ENCODE measurements around the gene DDX50. TPM values are rescaled to one million over a fixed set of nuclear protein-coding genes. Genes with fewer than 3 reads are reported as not detected.

Gene DDX50
- total RNA-seq, 1 donor = 47.0 TPM

DNA sequence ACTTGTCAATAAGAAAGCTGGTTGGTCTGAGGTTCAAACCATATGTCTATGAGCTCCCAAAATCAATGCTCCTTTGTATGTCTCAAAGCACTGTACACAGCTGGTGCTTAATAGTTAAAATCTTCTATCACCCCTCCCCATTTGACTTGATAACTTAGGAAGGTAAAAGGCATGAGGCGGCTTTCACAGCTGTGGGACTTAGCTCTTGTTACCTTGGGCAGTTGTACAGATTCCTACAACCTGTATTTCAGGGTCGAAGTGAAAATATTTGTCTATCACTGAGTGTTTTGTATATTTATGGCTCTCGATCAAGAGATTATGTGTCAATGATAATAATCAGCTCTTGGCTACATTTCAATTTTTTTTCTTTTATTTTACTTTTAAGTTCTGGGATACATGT is 86.5 kb downstream of the DDX50 start:
- no peak overlapping the region for H3K4me3 ChIP-seq (ENCODE audit: insufficient read depth, low read length)
- no peaks in the 10 kb centered on the region for H3K9me3 ChIP-seq (ENCODE audit: low read depth, low read length)
- DNase-seq (ENCODE audit: insufficient read length, low spot score, missing footprints) = no peak
- H3K27me3 ChIP-seq (ENCODE audit: insufficient read depth, low read length) = no peaks in the 10 kb centered on the region
- no peak overlapping the region for H2AFZ ChIP-seq (ENCODE audit: low read length)
- no peaks in the 10 kb centered on the region for H4K20me1 ChIP-seq (ENCODE audit: insufficient read depth, low read length)
- H3K79me2 ChIP-seq (ENCODE audit: insufficient read depth, low read length) = peaks cover 48% of the 10 kb centered on the region
- H3K27ac ChIP-seq (ENCODE audit: low read depth, low read length) = peak overlapping the region; percentile 85
- no peak overlapping the region for H3K4me2 ChIP-seq (ENCODE audit: insufficient read depth, low read length)
- peaks cover 28% of the 10 kb centered on the region for H3K4me1 ChIP-seq (ENCODE audit: insufficient read depth, low read length)
- TF ChIP-seq, protein P1, sequence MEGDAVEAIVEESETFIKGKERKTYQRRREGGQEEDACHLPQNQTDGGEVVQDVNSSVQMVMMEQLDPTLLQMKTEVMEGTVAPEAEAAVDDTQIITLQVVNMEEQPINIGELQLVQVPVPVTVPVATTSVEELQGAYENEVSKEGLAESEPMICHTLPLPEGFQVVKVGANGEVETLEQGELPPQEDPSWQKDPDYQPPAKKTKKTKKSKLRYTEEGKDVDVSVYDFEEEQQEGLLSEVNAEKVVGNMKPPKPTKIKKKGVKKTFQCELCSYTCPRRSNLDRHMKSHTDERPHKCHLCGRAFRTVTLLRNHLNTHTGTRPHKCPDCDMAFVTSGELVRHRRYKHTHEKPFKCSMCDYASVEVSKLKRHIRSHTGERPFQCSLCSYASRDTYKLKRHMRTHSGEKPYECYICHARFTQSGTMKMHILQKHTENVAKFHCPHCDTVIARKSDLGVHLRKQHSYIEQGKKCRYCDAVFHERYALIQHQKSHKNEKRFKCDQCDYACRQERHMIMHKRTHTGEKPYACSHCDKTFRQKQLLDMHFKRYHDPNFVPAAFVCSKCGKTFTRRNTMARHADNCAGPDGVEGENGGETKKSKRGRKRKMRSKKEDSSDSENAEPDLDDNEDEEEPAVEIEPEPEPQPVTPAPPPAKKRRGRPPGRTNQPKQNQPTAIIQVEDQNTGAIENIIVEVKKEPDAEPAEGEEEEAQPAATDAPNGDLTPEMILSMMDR (IDR thresholded peaks at IDR 0.05; ENCODE audit: extremely low read depth, low read depth, low read length) = no peak
- H3K36me3 ChIP-seq (ENCODE audit: insufficient read depth, low read length) = peaks cover 34% of the 10 kb centered on the region

DNA sequence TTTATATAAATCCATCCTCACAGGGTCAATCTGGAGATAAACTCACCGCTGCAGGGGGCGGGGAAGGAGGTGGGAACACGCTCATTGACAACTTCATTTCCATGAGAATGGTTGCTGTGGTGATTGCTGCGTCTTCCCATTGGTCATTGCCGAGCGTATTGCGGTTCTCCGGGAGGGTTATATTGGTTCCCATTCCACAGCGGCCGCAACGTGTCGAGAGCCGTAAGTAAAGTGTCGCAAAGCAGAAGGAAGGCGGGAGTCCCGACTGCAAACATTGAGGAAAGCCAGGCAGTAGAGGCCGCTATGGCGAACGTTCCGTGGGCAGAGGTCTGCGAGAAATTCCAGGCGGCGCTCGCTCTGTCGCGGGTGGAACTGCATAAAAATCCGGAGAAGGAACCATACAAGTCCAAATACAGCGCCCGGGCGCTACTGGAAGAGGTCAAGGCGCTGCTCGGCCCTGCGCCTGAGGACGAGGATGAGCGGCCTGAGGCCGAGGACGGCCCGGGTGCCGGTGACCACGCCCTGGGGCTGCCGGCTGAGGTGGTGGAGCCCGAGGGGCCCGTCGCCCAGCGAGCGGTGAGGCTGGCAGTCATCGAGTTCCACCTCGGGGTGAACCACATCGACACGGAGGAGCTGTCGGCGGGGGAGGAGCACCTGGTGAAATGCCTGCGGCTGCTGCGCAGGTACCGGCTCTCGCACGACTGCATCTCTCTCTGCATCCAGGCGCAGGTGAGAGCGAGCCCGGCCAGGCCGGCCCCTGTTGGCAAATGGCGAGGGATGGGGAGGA is 87.6 kb downstream of the DDX50 start, which contains the start of gene KIFBP:
Gene KIFBP, plus strand, starts transcription at position 274 of the 787 bp plus-strand sequence. Its CDS starts 30 bp downstream, at position 304.
- H3K36me3 ChIP-seq (ENCODE audit: insufficient read depth, low read length) = peaks cover 23% of the 10 kb centered on the region
- peak within 1 kb of the TSS; percentile 89 for H2AFZ ChIP-seq (ENCODE audit: low read length)
- H3K27ac ChIP-seq (ENCODE audit: low read depth, low read length) = peak within 1 kb of the TSS; percentile 85
- TF ChIP-seq, protein P1 (IDR thresholded peaks at IDR 0.05; ENCODE audit: extremely low read depth, low read depth, low read length) = peak; percentile 57
- peak within 1 kb of the TSS; percentile 97 for H3K4me2 ChIP-seq (ENCODE audit: insufficient read depth, low read length)
- peaks cover 54% of the 10 kb centered on the region for H3K79me2 ChIP-seq (ENCODE audit: insufficient read depth, low read length)
- peak; percentile 95 for DNase-seq (ENCODE audit: insufficient read length, low spot score, missing footprints)
- no peaks in the 10 kb centered on the region for H3K9me3 ChIP-seq (ENCODE audit: low read depth, low read length)
- peaks cover 39% of the 10 kb centered on the region for H3K4me1 ChIP-seq (ENCODE audit: insufficient read depth, low read length)
- peaks cover 3% of the 10 kb centered on the region for H4K20me1 ChIP-seq (ENCODE audit: insufficient read depth, low read length)
- H3K4me3 ChIP-seq (ENCODE audit: insufficient read depth, low read length) = peak within 1 kb of the TSS; percentile 99
- H3K27me3 ChIP-seq (ENCODE audit: insufficient read depth, low read length) = no peaks in the 10 kb centered on the region

DNA sequence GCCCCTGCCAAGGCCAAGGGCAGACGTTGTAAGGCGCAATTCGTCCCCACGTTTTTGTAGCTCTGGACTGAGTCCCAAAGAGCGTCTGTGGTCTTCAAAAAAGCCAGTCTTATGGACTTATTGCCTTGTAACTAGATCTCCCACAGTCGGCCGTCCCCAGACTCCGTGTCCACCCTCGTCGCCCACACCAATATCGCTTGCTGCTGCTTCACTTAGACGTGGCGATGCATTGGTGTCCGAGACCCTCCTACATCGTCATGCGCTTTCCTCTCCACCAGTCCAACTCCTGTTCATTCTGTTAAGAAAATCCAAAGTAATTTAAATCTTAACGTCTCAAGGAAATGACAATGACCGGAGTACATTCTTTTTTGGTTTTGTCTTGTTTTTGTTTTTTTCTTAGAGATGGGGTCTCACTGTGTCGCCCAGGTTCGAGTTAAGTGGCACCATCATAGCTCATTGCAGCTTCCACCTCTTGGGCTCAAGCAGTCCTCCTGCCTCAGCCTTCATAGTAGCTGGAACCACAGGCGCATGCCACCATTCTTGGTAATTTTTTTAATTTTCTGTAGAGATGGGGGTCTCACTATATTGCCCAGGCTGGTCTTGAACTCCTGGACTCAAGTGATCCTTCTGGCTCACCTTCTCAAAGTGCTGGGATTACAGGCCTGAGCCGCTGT is 88.3 kb downstream of the DDX50 start:
- Histone ChIP-seq H3K27me3 (ENCODE audit: insufficient read depth, low read length) (no peaks in the 10 kb centered on the region), H3K79me2 (ENCODE audit: insufficient read depth, low read length) (peaks cover 58% of the 10 kb centered on the region), H3K9me3 (ENCODE audit: low read depth, low read length) (no peaks in the 10 kb centered on the region), H3K4me3 (ENCODE audit: insufficient read depth, low read length) (peak overlapping the region; percentile 99), H3K27ac (ENCODE audit: low read depth, low read length) (peak overlapping the region; percentile 85), H4K20me1 (ENCODE audit: insufficient read depth, low read length) (peaks cover 5% of the 10 kb centered on the region), H3K36me3 (ENCODE audit: insufficient read depth, low read length) (peaks cover 16% of the 10 kb centered on the region), H3K4me2 (ENCODE audit: insufficient read depth, low read length) (peak overlapping the region; percentile 97), H3K4me1 (ENCODE audit: insufficient read depth, low read length) (peaks cover 40% of the 10 kb centered on the region), H2AFZ (ENCODE audit: low read length) (peak overlapping the region; percentile 89)
- TF ChIP-seq, protein P1 (IDR thresholded peaks at IDR 0.05; ENCODE audit: extremely low read depth, low read depth, low read length) = no peak
- DNase-seq (ENCODE audit: insufficient read length, low spot score, missing footprints) = no peak
